ENCODE results near the gene CHST9.
A peak's percentile ranks its signal among the peaks of the same experiment; 100 is the strongest.
"Not testable (repeated sequence)": the region's sequence is repeated elsewhere in the genome, so short reads cannot be mapped to it uniquely, and the experiment has no call there.

The CHST9 gene

GRCh38 chr18:27175914-27176313 is 9.2 kb downstream of the CHST9 start:
- no peak overlapping the region for H3K4me3 ChIP-seq (ENCODE audit: low read length)

GRCh38 chr18:27175245-27175644 is 9.9 kb downstream of the CHST9 start:
- H3K4me3 ChIP-seq (ENCODE audit: low read length) = no peak overlapping the region
- no peak for DNase-seq (ENCODE audit: low read depth, low spot score)

More at GRCh38 chr18:27175914-27176313, 9.2 kb downstream of the CHST9 start:
- DNase-seq (ENCODE audit: low read depth, low spot score) = no peak

GRCh38 chr18:27171993-27172392 is 13.1 kb downstream of the CHST9 start:
- DNase-seq (ENCODE audit: low read depth, low spot score) = no peak
- H3K4me3 ChIP-seq (ENCODE audit: low read length) = no peak overlapping the region

- DNase-seq (ENCODE audit: low read depth, low spot score) = no peak
- no peak overlapping the region for H3K4me3 ChIP-seq (ENCODE audit: low read length)
Measured at GRCh38 chr18:27165412-27165811, 19.7 kb downstream of the CHST9 start.

GRCh38 chr18:27164905-27165304 is 20.2 kb downstream of the CHST9 start:
- no peak overlapping the region for H3K4me3 ChIP-seq (ENCODE audit: low read length)
- DNase-seq (ENCODE audit: low read depth, low spot score) = no peak

- DNase-seq (ENCODE audit: low read depth, low spot score) = peak; percentile 11
- H3K4me3 ChIP-seq (ENCODE audit: low read length) = not testable (repeated sequence)
Measured at GRCh38 chr18:27163197-27163716, 21.9 kb downstream of the CHST9 start.

- DNase-seq (ENCODE audit: low read depth, low spot score); H3K4me3 ChIP-seq (ENCODE audit: low read length): not testable (repeated sequence)
Measured at GRCh38 chr18:27149240-27149639, 35.9 kb downstream of the CHST9 start.

- no peak for DNase-seq (ENCODE audit: low read depth, low spot score)
- no peak overlapping the region for H3K4me3 ChIP-seq (ENCODE audit: low read length)
Measured at GRCh38 chr18:27144672-27145071, 40.4 kb downstream of the CHST9 start.

- no peak for DNase-seq (ENCODE audit: low read depth, low spot score)
Measured at GRCh38 chr18:27143580-27144287, 41.4 kb downstream of the CHST9 start.

GRCh38 chr18:27142891-27143290 is 42.2 kb downstream of the CHST9 start:
- H3K4me3 ChIP-seq (ENCODE audit: low read length) = no peak overlapping the region

More at GRCh38 chr18:27143580-27144287, 41.4 kb downstream of the CHST9 start:
- no peak overlapping the region for H3K4me3 ChIP-seq (ENCODE audit: low read length)

GRCh38 chr18:27141876-27142275 is 43.2 kb downstream of the CHST9 start:
- H3K4me3 ChIP-seq (ENCODE audit: low read length) = no peak overlapping the region
- no peak for DNase-seq (ENCODE audit: low read depth, low spot score)

More at GRCh38 chr18:27142891-27143290, 42.2 kb downstream of the CHST9 start:
- no peak for DNase-seq (ENCODE audit: low read depth, low spot score)

GRCh38 chr18:27138079-27138478 is 47.0 kb downstream of the CHST9 start:
- DNase-seq (ENCODE audit: low read depth, low spot score) = no peak
- no peak overlapping the region for H3K4me3 ChIP-seq (ENCODE audit: low read length)

- no peak overlapping the region for H3K4me3 ChIP-seq (ENCODE audit: low read length)
- no peak for DNase-seq (ENCODE audit: low read depth, low spot score)
Measured at GRCh38 chr18:27136208-27136535, 48.9 kb downstream of the CHST9 start.

- no peak overlapping the region for H3K4me3 ChIP-seq (ENCODE audit: low read length)
- DNase-seq (ENCODE audit: low read depth, low spot score) = no peak
Measured at GRCh38 chr18:27135504-27136207, 49.5 kb downstream of the CHST9 start.

- no peak for DNase-seq (ENCODE audit: low read depth, low spot score)
- H3K4me3 ChIP-seq (ENCODE audit: low read length) = no peak overlapping the region
Measured at GRCh38 chr18:27130065-27130630, 55.0 kb downstream of the CHST9 start.

- H3K4me3 ChIP-seq (ENCODE audit: low read length) = no peak overlapping the region
- no peak for DNase-seq (ENCODE audit: low read depth, low spot score)
Measured at GRCh38 chr18:27124196-27124595, 60.9 kb downstream of the CHST9 start.

GRCh38 chr18:27121108-27121507 is 64.0 kb downstream of the CHST9 start:
- DNase-seq (ENCODE audit: low read depth, low spot score) = no peak
- no peak overlapping the region for H3K4me3 ChIP-seq (ENCODE audit: low read length)

- no peak overlapping the region for H3K4me3 ChIP-seq (ENCODE audit: low read length)
- DNase-seq (ENCODE audit: low read depth, low spot score) = no peak
Measured at GRCh38 chr18:27120246-27120645, 64.9 kb downstream of the CHST9 start.

- DNase-seq (ENCODE audit: low read depth, low spot score) = no peak
- no peak overlapping the region for H3K4me3 ChIP-seq (ENCODE audit: low read length)
Measured at GRCh38 chr18:27118973-27119372, 66.1 kb downstream of the CHST9 start.

GRCh38 chr18:27114842-27115241 is 70.3 kb downstream of the CHST9 start:
- no peak for DNase-seq (ENCODE audit: low read depth, low spot score)
- no peak overlapping the region for H3K4me3 ChIP-seq (ENCODE audit: low read length)
